KOPT-K1 (cell line): ENCODE results near the gene AHCYL2.

Source experiments
- H3K27ac ChIP-seq: fragments of 200-600 bp; sonication (generic); 2 replicates; pipeline ENCODE4 v1.5.1; 2016; ENCODE audit warnings: antibody characterized with exemption, mild to moderate bottlenecking, low read depth, low read length; ENCODE audit not compliant: poor library complexity, severe bottlenecking
- H3K36me3 ChIP-seq: fragments of 200-600 bp; sonication (generic); 2 replicates; pipeline ENCODE4 v1.5.1; 2017; ENCODE audit warnings: antibody characterized with exemption, mild to moderate bottlenecking, low read length, moderate library complexity; ENCODE audit not compliant: insufficient read depth
- H3K9me3 ChIP-seq: fragments of 200-600 bp; sonication (generic); 2 replicates; pipeline ENCODE4 v1.5.1; 2017; ENCODE audit warnings: antibody characterized with exemption, low read length, mild to moderate bottlenecking; ENCODE audit not compliant: insufficient read depth, poor library complexity, severe bottlenecking

Gene AHCYL2

GRCh38 chr7:129381710-129382484, 157.1 kb downstream of the AHCYL2 start:
- no peaks in the 10 kb centered on the region for H3K36me3 ChIP-seq
- H3K9me3 ChIP-seq, result no peaks in the 10 kb centered on the region
- no peak overlapping the region for H3K27ac ChIP-seq

GRCh38 chr7:129383542-129384132, 158.8 kb downstream of the AHCYL2 start:
- no peak overlapping the region for H3K27ac ChIP-seq
- H3K9me3 ChIP-seq, result no peaks in the 10 kb centered on the region
- H3K36me3 ChIP-seq, result no peaks in the 10 kb centered on the region

- H3K27ac ChIP-seq, result no peak overlapping the region
- H3K36me3 ChIP-seq, result 0 out of 2 replicates have a peak, but pooled peaks cover under 1% of the 10 kb centered on the region
- no peaks in the 10 kb centered on the region for H3K9me3 ChIP-seq
Observed at GRCh38 chr7:129385116-129385515, 160.3 kb downstream of the AHCYL2 start.

- peaks cover 5% of the 10 kb centered on the region; the same call in 1 of the 2 replicates for H3K36me3 ChIP-seq
- H3K9me3 ChIP-seq, result no peaks in the 10 kb centered on the region
Observed at GRCh38 chr7:129385598-129385997, 160.8 kb downstream of the AHCYL2 start.

GRCh38 chr7:129386506-129386905, 161.7 kb downstream of the AHCYL2 start:
- Histone ChIP-seq H3K27ac (no peak overlapping the region), H3K9me3 (no peaks in the 10 kb centered on the region), H3K36me3 (peaks cover 7% of the 10 kb centered on the region; the same call in 1 of the 2 replicates)

More at GRCh38 chr7:129385598-129385997, 160.8 kb downstream of the AHCYL2 start:
- H3K27ac ChIP-seq, result no peak overlapping the region

GRCh38 chr7:129387537-129387936, 162.7 kb downstream of the AHCYL2 start:
- Histone ChIP-seq H3K36me3 (peaks cover 7% of the 10 kb centered on the region; the same call in 1 of the 2 replicates), H3K9me3 (no peaks in the 10 kb centered on the region), H3K27ac (no peak overlapping the region)

- peaks cover 7% of the 10 kb centered on the region; the same call in 1 of the 2 replicates for H3K36me3 ChIP-seq
- H3K9me3 ChIP-seq, result no peaks in the 10 kb centered on the region
- no peak overlapping the region for H3K27ac ChIP-seq
Observed at GRCh38 chr7:129388333-129389098, 163.7 kb downstream of the AHCYL2 start.

- Histone ChIP-seq H3K9me3 (no peaks in the 10 kb centered on the region), H3K27ac (no peak overlapping the region), H3K36me3 (peaks cover 7% of the 10 kb centered on the region; the same call in 1 of the 2 replicates)
Observed at GRCh38 chr7:129389829-129390228, 165.0 kb downstream of the AHCYL2 start.

GRCh38 chr7:129390314-129390713, 165.5 kb downstream of the AHCYL2 start:
- H3K36me3 ChIP-seq, result peaks cover 7% of the 10 kb centered on the region; the same call in 1 of the 2 replicates
- no peaks in the 10 kb centered on the region for H3K9me3 ChIP-seq
- H3K27ac ChIP-seq, result no peak overlapping the region

- H3K36me3 ChIP-seq, result peaks cover 7% of the 10 kb centered on the region; the same call in 1 of the 2 replicates
- H3K27ac ChIP-seq, result no peak overlapping the region
Observed at GRCh38 chr7:129391546-129392171, 166.8 kb downstream of the AHCYL2 start.

GRCh38 chr7:129393255-129393654, 168.4 kb downstream of the AHCYL2 start:
- H3K36me3 ChIP-seq, result peaks cover 7% of the 10 kb centered on the region; the same call in 1 of the 2 replicates
- no peak overlapping the region for H3K27ac ChIP-seq
- no peaks in the 10 kb centered on the region for H3K9me3 ChIP-seq

More at GRCh38 chr7:129391546-129392171, 166.8 kb downstream of the AHCYL2 start:
- H3K9me3 ChIP-seq, result no peaks in the 10 kb centered on the region

GRCh38 chr7:129394101-129394500, 169.3 kb downstream of the AHCYL2 start:
- H3K9me3 ChIP-seq, result no peaks in the 10 kb centered on the region
- peaks cover 7% of the 10 kb centered on the region; the same call in 1 of the 2 replicates for H3K36me3 ChIP-seq
- H3K27ac ChIP-seq, result no peak overlapping the region

GRCh38 chr7:129394982-129395914, 170.4 kb downstream of the AHCYL2 start:
- Histone ChIP-seq H3K9me3 (no peaks in the 10 kb centered on the region), H3K27ac (no peak overlapping the region), H3K36me3 (peaks cover 8% of the 10 kb centered on the region; the same call in 1 of the 2 replicates)
